ENCODE data around the gene FAM120A. TPM values are rescaled to one million over a fixed set of nuclear protein-coding genes. Genes with fewer than 3 reads are reported as not detected.
A peak's percentile ranks its signal among the peaks of the same experiment; 100 is the strongest.

The FAM120A gene
- total RNA-seq, 1 donor from 2014 or later, result 109 TPM

- H3K4me3 ChIP-seq, result no peak overlapping the region
- ATAC-seq (peak; percentile 53), DNase-seq (no peak)
- no peaks in the 10 kb centered on the region for H3K27me3 ChIP-seq
- peaks cover 47% of the 10 kb centered on the region for H3K36me3 ChIP-seq
- H3K4me1 ChIP-seq, result no peaks in the 10 kb centered on the region
- H3K27ac ChIP-seq, result no peak overlapping the region
- no peaks in the 10 kb centered on the region for H3K9me3 ChIP-seq
- peak; percentile 12 for TF ChIP-seq CTCF (IDR thresholded peaks at IDR 0.05)
- intact Hi-C loops (cut with DNase I), result no loop called here
These were observed 69.0 kb downstream of the FAM120A start for GRCh38 chr9:93520523-93520922.

GRCh38 chr9:93522736-93523135, 71.3 kb downstream of the FAM120A start:
- Histone ChIP-seq H3K36me3 (peaks cover 52% of the 10 kb centered on the region), H3K9me3 (no peaks in the 10 kb centered on the region), H3K27ac (no peak overlapping the region), H3K4me1 (no peaks in the 10 kb centered on the region), H3K27me3 (no peaks in the 10 kb centered on the region), H3K4me3 (no peak overlapping the region)
- intact Hi-C loops (cut with DNase I), result no loop called here
- ATAC-seq (no peak), DNase-seq (no peak)
- TF ChIP-seq CTCF (IDR thresholded peaks at IDR 0.05), result no peak

- H3K4me3 ChIP-seq, result no peak overlapping the region
- no peak for TF ChIP-seq CTCF (IDR thresholded peaks at IDR 0.05)
- H3K27me3 ChIP-seq, result no peaks in the 10 kb centered on the region
- no peak for DNase-seq
- intact Hi-C loops (cut with DNase I), result no loop called here
- H3K27ac ChIP-seq, result no peak overlapping the region
- peaks cover 61% of the 10 kb centered on the region for H3K36me3 ChIP-seq
- ATAC-seq, result no peak
- no peaks in the 10 kb centered on the region for H3K9me3 ChIP-seq
- no peaks in the 10 kb centered on the region for H3K4me1 ChIP-seq
These were observed 72.1 kb downstream of the FAM120A start for GRCh38 chr9:93523518-93524144.

- no peaks in the 10 kb centered on the region for H3K27me3 ChIP-seq
- no peaks in the 10 kb centered on the region for H3K4me1 ChIP-seq
- no peak overlapping the region for H3K27ac ChIP-seq
- H3K9me3 ChIP-seq, result no peaks in the 10 kb centered on the region
- DNase-seq (no peak), ATAC-seq (no peak)
- no peak for TF ChIP-seq CTCF (IDR thresholded peaks at IDR 0.05)
- intact Hi-C loops (cut with DNase I), result no loop called here
- H3K36me3 ChIP-seq, result peaks cover 66% of the 10 kb centered on the region
- H3K4me3 ChIP-seq, result no peak overlapping the region
These were observed 74.0 kb downstream of the FAM120A start for GRCh38 chr9:93525476-93525875.

GRCh38 chr9:93531374-93531773, 79.9 kb downstream of the FAM120A start:
- TF ChIP-seq CTCF (IDR thresholded peaks at IDR 0.05), result no peak
- H3K27me3 ChIP-seq, result no peaks in the 10 kb centered on the region
- no peak overlapping the region for H3K27ac ChIP-seq
- no peak overlapping the region for H3K4me3 ChIP-seq
- ATAC-seq (no peak), DNase-seq (no peak)
- peaks cover 95% of the 10 kb centered on the region for H3K36me3 ChIP-seq
- intact Hi-C loops (cut with DNase I), result no loop called here
- H3K9me3 ChIP-seq, result no peaks in the 10 kb centered on the region
- no peaks in the 10 kb centered on the region for H3K4me1 ChIP-seq

- intact Hi-C loops (cut with DNase I), result no loop called here
- no peak for TF ChIP-seq CTCF (IDR thresholded peaks at IDR 0.05)
- Histone ChIP-seq H3K9me3 (no peaks in the 10 kb centered on the region), H3K27me3 (no peaks in the 10 kb centered on the region), H3K27ac (no peak overlapping the region), H3K4me3 (no peak overlapping the region), H3K4me1 (no peaks in the 10 kb centered on the region), H3K36me3 (peaks cover 95% of the 10 kb centered on the region)
- ATAC-seq (no peak), DNase-seq (no peak)
These were observed 80.7 kb downstream of the FAM120A start for GRCh38 chr9:93532141-93532540.

Data from upper lobe of right lung (tissue), 1 donor.